CD4-positive, alpha-beta T cell treated with Interleukin-15 for 1 hour (primary cell): ENCODE measurements around the gene CRYGN.

Source experiments
- DNase-seq: peaks from one replicate; pipeline ENCODE4 v3.0.0-alpha.2; 2020

The CRYGN gene

DNA sequence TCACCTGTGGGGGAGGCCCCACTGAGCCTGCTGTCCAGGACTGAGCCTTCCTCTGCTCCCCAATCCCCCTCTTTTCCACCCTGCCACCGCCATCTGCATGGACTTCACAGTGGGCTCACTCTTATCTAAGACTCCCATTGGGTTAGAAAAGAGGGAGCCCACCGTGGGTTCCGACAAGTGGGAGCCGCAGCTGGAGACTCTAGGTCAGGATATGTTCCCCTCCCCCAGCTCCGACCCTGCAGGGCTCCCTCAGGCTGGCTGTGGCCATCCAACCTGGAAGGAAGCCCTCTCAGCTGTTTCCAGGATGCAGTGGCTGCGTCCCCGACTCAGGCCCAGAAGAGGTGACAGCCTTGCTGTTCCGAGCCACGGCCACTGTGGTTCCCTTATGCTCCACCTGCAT is 34.9 kb downstream of the CRYGN start:
- no peak for DNase-seq

DNA sequence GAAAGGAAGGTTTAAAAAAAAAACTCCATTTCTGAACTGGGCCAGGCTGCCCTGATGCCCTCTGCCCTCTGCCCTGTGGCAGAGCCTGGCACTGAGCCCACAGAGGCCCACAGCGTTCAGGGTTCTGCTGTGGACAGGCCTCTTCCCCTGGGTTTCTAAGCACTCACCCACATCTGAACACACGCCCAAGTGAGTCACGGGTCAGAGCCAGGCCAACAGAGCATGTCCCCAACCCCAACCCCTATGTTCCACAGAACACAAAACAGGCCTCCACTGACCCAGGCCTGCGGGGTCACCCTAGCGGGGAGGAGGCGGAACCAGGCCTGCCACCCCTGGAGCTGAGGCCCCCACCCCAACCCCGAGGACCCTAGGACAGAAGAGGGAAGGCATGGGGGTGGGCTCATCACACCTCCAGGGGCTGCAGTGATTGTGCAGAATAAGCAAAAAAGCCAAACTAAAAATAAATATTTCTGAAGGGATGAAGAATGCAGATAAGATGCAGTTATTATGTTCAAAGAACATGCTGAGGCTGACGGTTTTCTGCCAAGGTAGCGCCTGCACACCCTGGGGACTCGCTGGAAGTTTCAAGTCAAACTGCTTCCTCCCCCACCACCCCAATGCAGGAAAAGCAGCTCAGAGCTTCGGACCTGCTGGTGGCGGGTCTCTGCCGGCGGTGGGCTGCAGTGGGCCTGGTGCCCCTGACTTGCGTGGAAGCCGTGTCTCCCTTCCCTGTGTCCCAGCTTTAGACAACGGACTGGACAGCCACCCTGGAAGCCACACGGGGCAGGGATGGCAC is 35.5 kb downstream of the CRYGN start:
- peak; percentile 62 for DNase-seq

- no peak for DNase-seq
Measured at GRCh38 chr7:151403764-151404163, 36.2 kb downstream of the CRYGN start.

GRCh38 chr7:151402029-151402835 is 37.7 kb downstream of the CRYGN start:
- DNase-seq: no peak

DNA sequence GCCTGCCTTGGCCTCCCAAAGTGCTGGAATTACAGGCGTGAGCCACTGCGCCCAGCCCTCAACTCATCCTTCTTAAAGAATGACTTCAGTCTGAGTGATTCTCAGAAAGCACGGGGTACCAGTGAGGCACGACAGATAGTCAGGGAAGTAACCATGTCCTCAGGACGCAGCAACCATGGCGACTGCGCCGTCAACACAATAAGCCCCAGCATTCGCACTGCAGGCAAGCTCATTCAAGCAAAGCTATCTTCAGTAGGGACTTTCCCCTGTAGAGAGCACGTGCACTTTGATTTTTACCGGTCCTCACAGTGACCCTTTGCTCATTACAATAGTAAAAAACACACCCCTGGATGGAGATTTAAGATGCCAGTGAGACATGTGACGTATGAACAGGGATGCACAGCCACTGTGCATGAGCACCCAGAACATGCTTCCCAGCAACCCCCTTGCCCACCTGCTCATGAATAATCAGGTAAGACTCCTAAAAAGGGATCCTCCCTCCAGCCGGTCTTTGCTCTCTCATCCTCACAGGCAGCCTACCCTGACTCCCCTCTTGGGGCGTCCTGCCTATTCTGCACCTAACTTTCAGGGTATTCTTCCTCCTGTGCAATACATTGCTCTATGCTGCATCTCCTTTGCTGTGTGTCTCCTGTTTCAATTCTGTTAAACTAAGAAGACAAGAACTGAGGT is 39.2 kb downstream of the CRYGN start:
- DNase-seq: peak; percentile 74

DNA sequence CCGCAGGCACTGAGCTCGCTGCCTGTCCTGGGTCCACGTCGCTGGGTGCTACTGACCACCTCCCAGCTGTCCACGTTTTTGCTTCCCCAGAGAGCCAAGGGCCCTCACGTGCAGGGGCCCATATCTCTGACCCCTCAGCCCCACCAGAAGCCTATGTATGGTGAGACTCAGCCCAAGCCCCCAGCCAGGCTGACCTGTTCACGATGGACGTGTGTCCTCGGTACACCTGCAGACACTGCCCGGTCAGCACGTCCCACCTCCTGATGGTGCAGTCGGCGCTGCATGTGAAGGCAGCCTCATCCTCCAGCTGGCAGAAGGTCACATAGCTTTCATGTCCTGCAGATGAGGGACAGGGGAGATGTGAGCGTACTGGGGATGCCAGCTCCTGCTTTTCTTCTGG is 40.0 kb downstream of the CRYGN start:
- DNase-seq: no peak

GRCh38 chr7:151399305-151399601 is 40.7 kb downstream of the CRYGN start:
- no peak for DNase-seq

- DNase-seq: no peak
Measured at GRCh38 chr7:151398446-151399304, 41.3 kb downstream of the CRYGN start.

DNA sequence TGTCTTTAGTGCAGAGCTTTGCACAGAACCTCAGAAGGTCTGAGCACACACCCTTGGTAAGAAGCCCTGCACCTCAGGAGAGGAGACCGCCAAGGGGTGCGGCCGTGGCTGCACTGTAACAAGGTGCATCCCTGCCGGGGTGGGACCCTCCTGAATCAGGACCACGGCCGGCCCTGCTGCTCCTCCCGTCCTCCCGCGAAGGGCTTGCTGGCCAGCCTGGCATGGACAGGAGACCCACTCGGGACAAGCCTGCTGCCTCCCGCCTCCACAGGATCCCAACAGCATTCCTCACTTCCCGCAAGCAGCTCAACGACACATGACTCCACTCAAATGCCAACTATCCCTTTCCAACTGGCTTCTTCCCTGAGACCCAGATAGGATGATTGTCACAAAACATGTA is 42.9 kb downstream of the CRYGN start:
- DNase-seq: no peak

GRCh38 chr7:151396328-151396970 is 43.5 kb downstream of the CRYGN start:
- DNase-seq: no peak

GRCh38 chr7:151395036-151395367 is 44.9 kb downstream of the CRYGN start:
- DNase-seq: peak; percentile 14

GRCh38 chr7:151394076-151395035 is 45.6 kb downstream of the CRYGN start:
- peak; percentile 7 for DNase-seq

DNA sequence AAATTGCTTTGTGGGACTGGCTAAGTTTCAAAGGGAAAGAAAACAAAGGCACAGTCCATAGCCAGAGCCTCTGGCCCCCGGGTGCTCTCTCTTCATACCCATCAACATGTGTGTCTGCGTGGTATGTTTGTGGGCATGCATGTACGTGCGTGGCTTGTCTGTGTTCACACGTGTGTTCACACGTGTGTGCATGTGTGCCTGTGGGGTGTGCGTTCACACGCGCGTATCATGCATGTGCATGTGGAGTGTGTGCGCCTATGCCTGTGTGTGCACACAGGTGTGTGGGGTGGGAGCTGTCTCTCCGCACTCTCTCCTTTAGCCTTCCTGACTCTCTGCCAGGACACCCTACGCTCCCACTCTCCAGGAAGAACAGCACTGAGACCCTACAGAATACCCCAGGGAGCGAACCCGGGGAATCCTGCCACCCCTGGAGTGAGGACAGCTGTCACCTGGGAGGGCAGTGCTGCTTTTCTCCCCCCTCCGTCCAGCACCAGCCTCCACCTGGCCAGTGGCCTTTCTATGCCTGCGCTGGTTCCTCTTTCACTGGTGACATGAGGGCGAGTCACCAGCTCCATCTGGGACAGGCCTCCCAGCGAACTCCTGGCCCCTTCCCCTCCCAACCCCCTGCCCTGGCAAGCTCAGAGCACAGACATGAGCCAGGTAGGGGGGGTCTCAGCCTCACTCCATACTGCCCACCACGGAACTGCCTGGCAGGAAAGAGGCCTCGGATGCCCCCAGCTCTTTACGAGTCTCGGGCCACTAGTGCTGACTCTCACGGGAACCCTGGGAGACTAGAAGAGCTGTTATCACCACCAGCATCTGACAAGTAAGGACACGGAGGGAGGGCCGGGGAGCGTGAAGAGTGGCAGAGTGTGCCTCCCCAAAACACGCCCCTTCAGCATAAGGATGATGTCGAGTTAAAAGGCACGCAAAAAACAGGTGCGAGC is 46.6 kb downstream of the CRYGN start:
- peak; percentile 15 for DNase-seq

GRCh38 chr7:151392426-151392825 is 47.5 kb downstream of the CRYGN start:
- DNase-seq: no peak

- DNase-seq: peak; percentile 13
Measured at GRCh38 chr7:151392002-151392401, 47.9 kb downstream of the CRYGN start.

GRCh38 chr7:151391358-151391730 is 48.6 kb downstream of the CRYGN start:
- DNase-seq: no peak

DNA sequence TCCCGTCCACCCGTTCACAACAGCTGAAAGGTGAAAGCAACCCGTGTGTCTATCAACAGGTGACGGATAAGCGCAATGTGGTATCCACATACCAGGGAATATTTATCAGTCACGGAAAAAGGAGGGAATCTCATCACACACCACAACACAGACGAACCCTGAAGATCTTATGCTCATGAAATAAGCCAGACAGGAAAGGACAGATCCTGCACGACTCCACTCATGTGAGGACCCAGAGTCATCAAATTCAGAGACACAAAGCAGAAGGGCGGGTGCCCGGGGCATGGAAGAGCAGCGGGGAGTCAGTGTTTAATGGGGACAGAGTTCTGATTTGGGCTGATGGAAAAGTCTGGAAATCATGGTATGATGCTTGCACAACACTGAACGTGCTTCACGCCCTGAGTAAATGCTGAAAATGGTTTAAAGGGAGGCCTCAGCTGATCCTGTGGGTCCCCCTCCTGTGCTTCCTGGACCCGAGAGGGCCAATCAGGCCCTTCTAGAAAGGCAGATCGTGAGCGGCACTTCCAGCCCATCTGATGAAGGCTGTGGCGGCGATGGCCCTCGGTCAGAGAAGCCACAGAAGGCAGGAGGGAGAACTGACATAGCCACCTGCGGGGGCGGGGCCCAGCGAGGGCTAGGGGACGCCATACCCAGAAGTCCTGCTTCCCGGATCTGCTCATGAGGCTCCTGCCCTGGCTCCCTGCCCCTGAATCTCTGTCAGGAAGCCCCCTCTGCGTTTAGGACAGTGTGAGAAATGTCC is 49.2 kb downstream of the CRYGN start:
- DNase-seq: peak; percentile 1

DNA sequence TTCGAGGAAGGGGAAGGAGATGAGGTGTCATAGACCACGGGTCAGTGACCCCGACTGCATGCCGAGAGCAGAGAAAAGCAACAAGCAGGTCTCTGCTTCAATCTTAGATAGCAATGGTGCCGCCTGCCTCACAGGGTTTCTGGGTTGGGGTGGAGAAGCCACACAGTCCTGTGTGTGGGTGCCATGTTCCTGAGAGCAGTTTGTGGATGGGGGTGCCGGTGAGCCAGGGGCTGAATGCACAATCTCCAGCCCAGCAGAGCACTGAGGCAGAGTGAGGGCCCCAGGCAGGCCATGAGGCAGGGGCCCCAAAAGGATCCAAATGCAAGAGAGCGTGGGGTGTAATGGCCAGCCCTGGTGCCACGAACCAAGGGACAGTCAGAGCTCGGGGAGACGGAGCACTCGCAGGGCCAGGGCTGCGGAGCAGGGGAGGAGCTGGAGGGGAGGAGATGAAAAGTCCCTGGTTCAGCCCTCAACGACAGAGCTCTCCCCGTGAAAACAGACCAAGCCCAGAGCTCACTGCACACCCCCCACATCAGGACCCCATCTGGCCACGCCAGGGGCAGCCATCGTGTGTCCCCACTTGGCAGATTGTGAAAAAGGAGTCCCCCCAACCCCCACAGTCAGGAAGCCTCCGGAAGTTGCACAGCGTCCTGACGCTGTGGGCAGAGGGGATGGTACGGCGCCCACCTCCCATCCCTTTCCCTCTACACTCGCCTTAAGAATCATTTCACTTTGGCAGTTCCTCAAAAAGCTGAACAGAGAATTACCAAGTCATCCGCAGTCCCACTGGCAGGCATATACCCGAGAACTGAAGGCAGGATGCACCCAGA is 50.0 kb downstream of the CRYGN start:
- peak; percentile 13 for DNase-seq
